Suprapubic skin (tissue), 4 donors: Measurements from ENCODE around the gene TLCD5. TPM values are rescaled to one million over a fixed set of nuclear protein-coding genes. Genes with fewer than 3 reads are reported as not detected.

Experiments used
- DNase-seq, 2 donors: peaks; one replicate each; pipeline ENCODE4 v3.0.0-alpha.2; 2019; ENCODE audit warnings: low spot score in 2 of 2
- H3K27ac ChIP-seq: fragments of 200-600 bp; sonication (generic); one replicate; pipeline ENCODE4 v1.5.1; 2019
- H3K27me3 ChIP-seq: fragments of 200-600 bp; sonication (generic); one replicate; pipeline ENCODE4 v1.5.1; 2019
- H3K36me3 ChIP-seq: fragments of 200-600 bp; sonication (generic); one replicate; pipeline ENCODE4 v1.5.1; 2019
- H3K4me1 ChIP-seq: fragments of 200-600 bp; sonication (generic); one replicate; pipeline ENCODE4 v1.5.1; 2019
- H3K4me3 ChIP-seq: fragments of 200-600 bp; sonication (generic); one replicate; pipeline ENCODE4 v1.5.1; 2019; ENCODE audit warnings: mild to moderate bottlenecking
- H3K9me3 ChIP-seq: fragments of 200-600 bp; sonication (generic); one replicate; pipeline ENCODE4 v1.5.1; 2019
- CTCF ChIP-seq, 2 donors: fragments of 200-600 bp in 1 of 2; fragments of 450-650 bp in 1 of 2; sonication (generic) in 1 of 2; IDR thresholded peaks; one replicate each; pipeline ENCODE4 v1.5.1; 2016 to 2019; ENCODE audit warnings: antibody characterized with exemption in 2 of 2, mild to moderate bottlenecking in 1 of 2, moderate library complexity in 1 of 2
- EP300 ChIP-seq: sonication (generic); formaldehyde crosslinking; IDR thresholded peaks from one replicate; pipeline ENCODE4 v1.6.1; 2017; ENCODE audit warnings: antibody characterized with exemption
- POLR2A ChIP-seq, 2 donors: fragments of 450-650 bp; IDR thresholded peaks; one replicate each; pipeline ENCODE4 v1.6.1; 2017; ENCODE audit warnings: antibody characterized with exemption in 2 of 2, mild to moderate bottlenecking in 2 of 2, moderate library complexity in 2 of 2
- POLR2AphosphoS5 ChIP-seq, 3 donors: sonication (generic); formaldehyde crosslinking; IDR thresholded peaks; one replicate each; pipeline ENCODE4 v1.6.1; 2017; ENCODE audit warnings: antibody characterized with exemption in 3 of 3
- WGBS: methylation state at CpG from one replicate; pipeline ENCODE4 v1.1.5; 2018; 5-methylcytosine and 5-hydroxymethylcytosine counted together
- total RNA-seq, 4 donors: library from RNA; depleted of rRNA; stranded (reverse); fragments of >200 nt; gene quantifications; one replicate each; pipeline ENCODE4 v1.1.0, GENCODE V29; 2016

Gene TLCD5
- total RNA-seq, 4 donors from 2014 or later = 0.83 to 2.3 (median 1.5) TPM

- no peak for DNase-seq
- Histone ChIP-seq H3K27ac (no peak overlapping the region), H3K27me3 (no peaks in the 10 kb centered on the region), H3K36me3 (no peaks in the 10 kb centered on the region), H3K4me1 (peaks cover 50% of the 10 kb centered on the region), H3K4me3 (no peak overlapping the region), H3K9me3 (no peaks in the 10 kb centered on the region)
- WGBS = 71% methylated on average over 6 of the region's 6 CpGs
- TF ChIP-seq EP300 (no peak), POLR2AphosphoS5 (IDR thresholded peaks at IDR 0.05) (no peak), POLR2A (IDR thresholded peaks at IDR 0.05) (no peak), CTCF (IDR thresholded peaks at IDR 0.05) (no peak)
Measured at GRCh38 chr11:120352405-120352804, 27.3 kb downstream of the TLCD5 start.

- no peak overlapping the region for H3K4me3 ChIP-seq
- WGBS = 29% methylated on average over 1 of the region's 1 CpG
- H3K27me3 ChIP-seq = no peaks in the 10 kb centered on the region
- no peaks in the 10 kb centered on the region for H3K36me3 ChIP-seq
- DNase-seq = no peak
- no peaks in the 10 kb centered on the region for H3K9me3 ChIP-seq
- peaks cover 36% of the 10 kb centered on the region for H3K4me1 ChIP-seq
- H3K27ac ChIP-seq = no peak overlapping the region
- no peak for TF ChIP-seq POLR2AphosphoS5 (IDR thresholded peaks at IDR 0.05)
- TF ChIP-seq POLR2A (IDR thresholded peaks at IDR 0.05) = no peak
- no peak for TF ChIP-seq CTCF (IDR thresholded peaks at IDR 0.05)
- TF ChIP-seq EP300 = no peak
Measured at GRCh38 chr11:120354068-120354467, 29.0 kb downstream of the TLCD5 start.

GRCh38 chr11:120354779-120355178 is 29.7 kb downstream of the TLCD5 start:
- Histone ChIP-seq H3K4me3 (no peak overlapping the region), H3K4me1 (peaks cover 36% of the 10 kb centered on the region), H3K27ac (no peak overlapping the region), H3K36me3 (no peaks in the 10 kb centered on the region), H3K9me3 (no peaks in the 10 kb centered on the region), H3K27me3 (no peaks in the 10 kb centered on the region)
- no peak for DNase-seq
- WGBS = 56% methylated on average over 6 of the region's 6 CpGs
- no peak for TF ChIP-seq POLR2AphosphoS5 (IDR thresholded peaks at IDR 0.05)
- TF ChIP-seq EP300 = no peak
- TF ChIP-seq POLR2A (IDR thresholded peaks at IDR 0.05) = no peak

GRCh38 chr11:120357620-120358019 is 32.5 kb downstream of the TLCD5 start:
- Histone ChIP-seq H3K27me3 (no peaks in the 10 kb centered on the region), H3K9me3 (no peaks in the 10 kb centered on the region), H3K36me3 (no peaks in the 10 kb centered on the region), H3K4me1 (peaks cover 28% of the 10 kb centered on the region), H3K4me3 (no peak overlapping the region), H3K27ac (no peak overlapping the region)
- no peak for DNase-seq
- TF ChIP-seq CTCF (IDR thresholded peaks at IDR 0.05) (no peak), POLR2A (IDR thresholded peaks at IDR 0.05) (no peak), POLR2AphosphoS5 (IDR thresholded peaks at IDR 0.05) (no peak), EP300 (no peak)
- 97% methylated on average over 6 of the region's 6 CpGs for WGBS

- no peaks in the 10 kb centered on the region for H3K27me3 ChIP-seq
- no peak overlapping the region for H3K4me3 ChIP-seq
- H3K9me3 ChIP-seq = no peaks in the 10 kb centered on the region
- DNase-seq = no peak
- TF ChIP-seq EP300 = no peak
- TF ChIP-seq CTCF (IDR thresholded peaks at IDR 0.05) = no peak
- TF ChIP-seq POLR2A (IDR thresholded peaks at IDR 0.05) = no peak
- no peak for TF ChIP-seq POLR2AphosphoS5 (IDR thresholded peaks at IDR 0.05)
- peaks cover 17% of the 10 kb centered on the region for H3K4me1 ChIP-seq
- H3K36me3 ChIP-seq = no peaks in the 10 kb centered on the region
- WGBS = 84% methylated on average over 3 of the region's 3 CpGs
- no peak overlapping the region for H3K27ac ChIP-seq
Measured at GRCh38 chr11:120358729-120359128, 33.6 kb downstream of the TLCD5 start.

- Histone ChIP-seq H3K4me1 (no peaks in the 10 kb centered on the region), H3K27me3 (no peaks in the 10 kb centered on the region), H3K4me3 (no peak overlapping the region), H3K36me3 (no peaks in the 10 kb centered on the region), H3K9me3 (no peaks in the 10 kb centered on the region), H3K27ac (no peak overlapping the region)
- no peak for DNase-seq
- TF ChIP-seq POLR2AphosphoS5 (IDR thresholded peaks at IDR 0.05) (no peak), EP300 (no peak), CTCF (IDR thresholded peaks at IDR 0.05) (no peak), POLR2A (IDR thresholded peaks at IDR 0.05) (no peak)
Measured at GRCh38 chr11:120363436-120363835, 38.3 kb downstream of the TLCD5 start.
